ENCODE data around the gene WDR5B.

GRCh38 chr3:122389197-122389596, 26.7 kb downstream of the WDR5B start:
- TF ChIP-seq CTCF (IDR thresholded peaks at IDR 0.05; ENCODE audit: borderline replicate concordance, extremely low read depth, low read length, poor library complexity, severe bottlenecking) (no peak), EZH2 (IDR thresholded peaks at IDR 0.05; ENCODE audit: borderline replicate concordance, low read depth, low read length, severe bottlenecking) (no peak)

Measured in DND-41 (cell line).